GM12891 (cell line): ENCODE results near the gene RETSAT.
"Not testable (repeated sequence)": the region's sequence is repeated elsewhere in the genome, so short reads cannot be mapped to it uniquely, and the experiment has no call there.

Experiments
- DNase-seq: peaks from one replicate; pipeline ENCODE4 v3.0.0; 2011; ENCODE audit warnings: low spot score; ENCODE audit not compliant: insufficient read length
- FAIRE-seq: peaks from 2 replicates; lab custom pipeline; 2011; peaks lifted over from hg19 to GRCh38; lab: Jason Lieb, UNC
- PAX5 ChIP-seq: IDR thresholded peaks from 2 replicates; pipeline ENCODE4 v1.6.1; 2011; ENCODE audit warnings: low read length, moderate library complexity, mild to moderate bottlenecking; ENCODE audit not compliant: insufficient read depth, severe bottlenecking
- POLR2A ChIP-seq: IDR thresholded peaks from 2 replicates; pipeline ENCODE4 v1.6.1; 2011; ENCODE audit warnings: low read depth, low read length, control low read depth
- POLR2AphosphoS5 ChIP-seq: IDR thresholded peaks from 2 replicates; pipeline ENCODE4 v1.6.1; 2011; ENCODE audit warnings: low read depth, low read length, control low read depth
- POU2F2 ChIP-seq: IDR thresholded peaks from 2 replicates; pipeline ENCODE4 v1.6.1; 2011; ENCODE audit warnings: low read depth, mild to moderate bottlenecking, control low read depth, low read length, moderate library complexity
- SPI1 ChIP-seq: IDR thresholded peaks from 2 replicates; pipeline ENCODE4 v1.6.1; 2011; ENCODE audit warnings: low read depth, low read length, control low read depth
- TAF1 ChIP-seq: IDR thresholded peaks from 2 replicates; pipeline ENCODE4 v1.6.1; 2011; ENCODE audit warnings: low read depth, low read length, control low read depth

RETSAT gene

DNA sequence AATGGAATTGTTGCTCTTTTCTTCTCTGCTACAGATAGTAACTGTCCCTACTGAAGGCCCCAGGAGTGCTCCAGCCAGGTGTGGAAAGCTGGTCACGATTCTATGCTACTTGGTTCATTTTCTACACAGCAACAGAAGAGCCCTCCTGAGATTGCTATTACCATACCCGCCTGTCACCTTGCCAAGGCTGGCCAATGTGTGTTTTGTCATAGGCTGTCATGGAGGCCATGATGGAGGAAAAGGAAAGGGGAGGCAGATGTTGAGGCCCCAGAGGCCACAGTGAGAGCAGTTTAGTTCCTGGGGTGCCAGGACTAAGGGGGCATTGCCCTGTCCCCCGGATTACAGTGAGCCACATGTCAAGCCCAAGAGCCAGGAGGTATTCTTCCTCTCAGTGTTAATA lies 1.2 kb upstream of the RETSAT start:
- no peak for TF ChIP-seq PAX5
- no peak for TF ChIP-seq POLR2AphosphoS5
- no peak for TF ChIP-seq POU2F2
- no peak for TF ChIP-seq POLR2A
- no peak for TF ChIP-seq SPI1
- no peak for TF ChIP-seq TAF1

DNA sequence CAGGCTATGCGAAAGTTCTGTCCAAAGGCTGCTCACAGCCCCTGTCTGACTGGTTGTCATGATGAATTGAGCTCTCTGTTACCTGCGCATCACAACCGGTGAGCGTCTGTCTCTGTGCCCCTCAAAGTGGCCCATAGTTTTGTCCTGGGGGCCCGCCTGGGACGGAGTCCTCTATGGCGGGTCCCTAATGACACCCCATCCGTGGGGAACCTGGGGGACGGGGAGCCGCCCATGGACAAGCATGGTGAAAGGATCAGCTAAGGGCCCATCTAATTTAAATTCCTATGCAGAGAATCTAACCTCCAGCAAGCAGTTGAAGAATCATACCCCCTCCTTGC lies 714 bp upstream of the RETSAT start:
- TF ChIP-seq TAF1 (no peak), POLR2AphosphoS5 (no peak), POU2F2 (no peak), SPI1 (no peak), POLR2A (no peak)
- DNase-seq (no peak), FAIRE-seq (no peak)

More for the DNA sequence above, 1.2 kb upstream of the RETSAT start:
- FAIRE-seq (no peak), DNase-seq (no peak)

DNA sequence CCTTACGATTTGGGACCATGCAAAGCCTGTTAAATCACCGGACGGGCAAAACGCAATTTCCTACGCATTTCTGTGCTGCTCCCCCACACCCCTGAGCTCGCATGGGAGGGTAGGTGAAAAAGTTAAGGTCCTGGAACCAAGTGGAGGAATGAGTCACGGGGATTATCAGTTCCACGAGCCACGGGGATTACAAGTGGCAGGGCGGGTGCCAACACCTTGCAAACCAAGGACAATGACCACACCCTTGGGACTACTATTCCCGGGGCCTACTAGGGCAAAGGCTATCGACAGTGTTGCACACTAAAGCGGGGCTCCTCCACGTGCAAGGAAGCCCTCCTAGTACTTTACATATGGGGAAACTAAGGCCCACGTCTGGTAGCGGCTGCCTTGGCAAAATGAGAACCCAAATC lies 447 bp downstream of the RETSAT start:
- TF ChIP-seq POLR2AphosphoS5 (no peak), TAF1 (no peak), POU2F2 (no peak), SPI1 (no peak), PAX5 (no peak), POLR2A (no peak)
- no peak for DNase-seq
- FAIRE-seq = no peak

DNA sequence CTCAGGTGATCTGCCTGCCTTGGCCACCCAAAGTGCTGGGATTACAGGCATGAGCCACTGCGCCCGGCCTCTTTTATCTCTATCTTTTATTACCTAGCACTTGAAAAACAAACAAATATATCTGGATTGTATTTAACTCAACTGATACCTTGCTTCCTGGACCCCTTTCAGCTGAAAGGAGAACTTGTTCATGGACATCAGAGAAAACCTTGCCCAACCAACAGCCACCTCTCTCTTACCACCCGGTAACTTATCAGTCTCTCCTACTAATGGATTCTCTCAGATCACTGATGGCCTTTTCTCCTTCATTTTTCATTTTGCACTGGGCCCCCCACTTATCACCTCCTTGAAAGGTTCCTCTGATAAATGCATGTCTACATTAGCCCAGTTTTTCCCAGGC lies 6.7 kb downstream of the RETSAT start:
- TF ChIP-seq POU2F2 = no peak
- no peak for TF ChIP-seq POLR2A
- no peak for TF ChIP-seq SPI1
- no peak for TF ChIP-seq POLR2AphosphoS5
- TF ChIP-seq TAF1 = no peak
- TF ChIP-seq PAX5 = no peak
- FAIRE-seq = no peak
- DNase-seq = no peak

DNA sequence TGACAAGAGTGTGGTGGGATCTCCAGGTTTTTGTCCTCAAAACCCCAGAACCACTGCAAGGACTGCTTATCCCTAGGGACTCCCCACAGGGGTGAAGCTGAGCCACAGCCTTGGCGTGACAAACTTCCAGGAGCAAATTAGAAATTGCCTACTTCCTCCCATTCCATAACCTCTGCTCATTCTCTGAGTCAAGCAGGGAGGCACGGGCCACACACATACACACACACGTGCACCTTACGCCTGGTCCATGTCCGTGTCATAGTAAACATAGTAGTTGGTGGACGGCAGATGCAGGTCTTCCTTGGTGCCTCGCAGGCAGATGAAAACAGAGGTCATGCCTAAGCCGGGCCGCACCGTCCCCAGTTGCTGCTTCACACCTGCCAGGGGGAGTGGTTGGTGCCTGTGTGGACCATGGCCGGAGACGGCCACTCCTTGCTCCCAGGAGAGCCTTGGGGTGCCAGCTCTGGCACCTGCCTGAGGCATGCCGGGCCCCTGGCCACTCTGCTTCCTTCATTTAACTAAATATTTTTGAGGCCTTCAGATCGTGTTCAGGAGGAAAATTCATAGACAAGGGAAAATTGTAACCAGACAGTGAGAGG lies 9.9 kb downstream of the RETSAT start:
- DNase-seq (no peak), FAIRE-seq (no peak)
- no peak for TF ChIP-seq SPI1
- TF ChIP-seq TAF1 = no peak
- TF ChIP-seq POU2F2 = no peak
- TF ChIP-seq PAX5 = no peak
- no peak for TF ChIP-seq POLR2A
- TF ChIP-seq POLR2AphosphoS5 = no peak

DNA sequence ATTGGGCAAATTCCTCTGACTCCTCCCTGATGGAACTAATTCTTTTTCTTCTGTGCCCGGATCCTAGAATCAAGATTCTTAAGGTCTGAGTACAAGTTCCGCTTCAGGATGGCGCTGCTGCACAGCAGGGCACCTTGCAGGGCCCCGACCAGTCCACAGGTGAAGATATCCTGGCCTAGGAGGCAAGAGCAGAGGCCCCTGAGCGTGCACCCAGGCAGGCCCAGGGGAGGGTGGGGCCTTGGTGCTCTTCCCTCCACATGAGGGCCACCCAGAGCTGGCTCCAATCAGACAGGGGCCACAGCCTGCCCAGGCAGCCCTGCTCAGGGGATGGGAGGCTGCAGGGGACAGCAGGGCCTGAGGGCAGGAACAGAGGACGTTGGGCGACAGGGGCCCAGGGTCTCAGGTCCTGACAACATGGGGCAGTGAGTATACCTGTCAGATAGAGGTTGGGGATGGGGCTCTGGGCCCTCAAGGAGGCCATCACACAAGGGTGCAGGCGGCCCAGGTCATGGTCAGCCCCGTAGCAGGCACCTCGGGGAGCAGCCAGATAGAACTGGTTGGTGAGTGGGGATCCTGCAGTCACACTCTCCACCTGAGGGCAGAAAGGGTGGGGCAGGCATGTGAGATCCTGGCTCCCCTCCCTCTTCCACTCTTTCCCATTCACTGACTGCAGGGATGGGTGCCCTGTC lies 11.0 kb downstream of the RETSAT start:
- FAIRE-seq, DNase-seq: not testable (repeated sequence)

DNA sequence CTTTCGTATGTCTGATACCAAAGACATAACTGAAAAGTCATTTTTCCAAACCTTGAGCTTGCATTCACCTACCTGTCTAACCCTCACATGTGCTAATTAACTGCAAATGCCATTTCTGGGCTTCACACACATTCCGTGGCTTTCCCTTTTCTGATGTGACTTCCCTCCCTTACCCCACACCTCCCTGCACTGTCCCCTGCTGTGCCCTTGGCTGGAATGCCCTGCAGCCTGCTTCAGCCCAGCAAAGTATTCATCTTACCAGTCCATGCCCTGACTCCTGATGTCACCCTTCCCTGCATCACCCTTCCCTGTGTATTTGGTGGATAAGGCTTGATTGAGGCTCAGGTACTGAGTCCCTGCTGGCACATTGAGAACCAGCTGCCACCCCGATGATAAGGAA lies 12.2 kb downstream of the RETSAT start:
- FAIRE-seq (no peak), DNase-seq (no peak)
- TF ChIP-seq TAF1 (no peak), POLR2A (no peak), PAX5 (no peak), POLR2AphosphoS5 (no peak), SPI1 (no peak), POU2F2 (no peak)

DNA sequence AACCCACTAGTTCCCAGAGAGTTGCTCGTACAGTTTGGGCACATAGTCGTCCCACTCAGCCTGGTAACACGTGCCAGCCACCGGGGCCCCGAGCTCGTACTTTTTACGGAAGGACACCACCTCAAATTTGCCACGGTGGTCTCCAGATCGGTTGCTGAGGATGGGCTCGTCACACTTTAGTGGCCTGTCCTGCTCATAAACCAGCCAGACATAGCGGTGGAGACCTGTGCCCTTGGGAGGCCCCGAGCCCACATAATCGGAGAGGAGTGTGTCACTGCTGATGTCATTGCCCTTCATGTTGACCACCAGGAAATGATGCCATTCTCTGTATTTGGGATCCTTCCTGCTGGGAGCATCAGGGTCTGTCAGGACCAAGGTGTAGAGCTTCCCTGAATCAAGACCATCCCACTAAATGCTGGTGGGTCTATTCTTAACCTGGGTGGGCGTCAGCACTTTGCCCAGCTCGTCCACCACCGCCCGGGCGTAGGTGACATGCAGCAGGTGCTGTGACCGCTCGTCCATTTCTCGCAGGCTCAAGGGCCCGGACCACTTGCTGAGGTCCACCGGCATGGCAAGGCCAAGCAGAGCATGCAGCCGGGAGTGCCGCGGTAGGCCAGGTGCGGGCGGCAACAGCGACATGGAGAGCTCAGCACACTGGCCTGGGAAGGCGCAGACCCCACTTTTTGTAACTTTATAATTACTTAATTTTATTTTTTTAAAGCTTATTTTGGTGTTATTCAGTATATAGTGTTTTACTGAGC lies 12.9 kb downstream of the RETSAT start:
- no peak for DNase-seq
- no peak for FAIRE-seq
- TF ChIP-seq POLR2A = no peak
- TF ChIP-seq POU2F2 = no peak
- no peak for TF ChIP-seq TAF1
- no peak for TF ChIP-seq POLR2AphosphoS5
- no peak for TF ChIP-seq SPI1
- no peak for TF ChIP-seq PAX5

DNA sequence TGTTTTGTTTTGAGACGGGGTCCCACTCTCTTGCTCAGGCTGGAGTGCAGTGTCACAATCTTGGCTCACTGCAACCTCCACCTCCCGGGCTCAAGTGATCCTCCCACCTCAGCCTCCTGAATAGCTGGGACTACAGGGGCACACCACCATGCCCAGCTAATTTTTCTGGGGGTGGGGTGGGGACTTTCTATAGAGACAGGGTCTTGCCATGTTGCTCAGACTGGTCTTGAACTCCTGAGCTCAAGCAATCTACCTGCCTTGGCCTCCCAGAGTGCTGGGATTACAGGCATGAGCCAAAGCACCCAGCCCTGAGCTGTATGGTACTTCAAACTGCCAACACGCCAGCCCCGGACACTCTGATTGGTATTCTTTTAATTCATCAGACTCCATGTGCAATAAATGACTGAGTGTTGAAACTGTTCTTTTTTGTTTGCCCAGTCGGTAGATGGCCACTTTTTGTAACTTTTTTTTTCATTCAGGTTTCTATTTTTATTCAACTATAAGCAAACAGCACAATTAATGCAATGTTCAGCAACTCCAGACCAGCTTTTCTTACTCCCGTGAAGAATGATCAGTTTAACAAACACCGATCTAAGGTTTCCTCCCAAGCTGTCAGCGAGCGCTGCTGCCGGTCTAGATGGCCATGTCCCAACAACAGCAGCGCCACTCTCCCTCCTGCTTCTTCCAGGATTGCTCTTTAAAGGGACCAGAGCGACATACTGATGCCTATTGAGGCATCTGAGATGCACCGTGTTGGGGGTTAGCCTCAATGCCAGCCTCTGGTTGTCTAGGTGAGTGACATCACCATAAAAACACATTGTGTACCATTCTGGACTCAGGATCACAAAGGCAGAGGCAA lies 14.1 kb downstream of the RETSAT start:
- DNase-seq (no peak), FAIRE-seq (no peak)
- TF ChIP-seq PAX5 (no peak), SPI1 (no peak), POU2F2 (no peak), POLR2AphosphoS5 (no peak), POLR2A (no peak), TAF1 (no peak)
